GM18502 (cell line): Measurements from ENCODE around the gene PRSS57.
"Not testable (repeated sequence)": the region's sequence is repeated elsewhere in the genome, so short reads cannot be mapped to it uniquely, and the experiment has no call there.

Experiments used
- ATAC-seq: cut with Tn5 transposase; IDR thresholded peaks from one replicate; pipeline ENCODE4 v1.9.1; 2021; ENCODE audit warnings: mild to moderate bottlenecking; ENCODE audit not compliant: unreplicated experiment, poor library complexity

PRSS57 gene

DNA sequence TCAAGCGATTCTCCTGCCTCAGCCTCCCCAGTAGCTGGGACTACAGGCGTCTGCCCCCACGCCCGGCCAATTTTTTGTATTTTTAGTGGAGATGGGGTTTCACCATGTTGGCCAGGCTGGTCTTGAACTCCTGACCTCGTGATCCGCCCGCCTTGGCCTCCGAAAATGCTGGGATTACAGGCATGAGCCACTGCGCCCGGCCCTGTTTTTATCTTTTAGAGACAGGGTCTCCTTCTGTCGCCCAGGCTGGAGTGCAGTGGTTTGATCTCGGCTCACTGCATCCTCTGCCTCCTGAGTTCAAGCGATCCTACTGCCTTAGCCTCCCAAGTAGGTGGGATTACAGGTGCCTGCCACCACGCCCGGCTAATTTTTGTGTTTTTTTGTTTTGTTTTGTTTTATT, 3.3 kb upstream of the PRSS57 start:
- ATAC-seq, result not testable (repeated sequence)

DNA sequence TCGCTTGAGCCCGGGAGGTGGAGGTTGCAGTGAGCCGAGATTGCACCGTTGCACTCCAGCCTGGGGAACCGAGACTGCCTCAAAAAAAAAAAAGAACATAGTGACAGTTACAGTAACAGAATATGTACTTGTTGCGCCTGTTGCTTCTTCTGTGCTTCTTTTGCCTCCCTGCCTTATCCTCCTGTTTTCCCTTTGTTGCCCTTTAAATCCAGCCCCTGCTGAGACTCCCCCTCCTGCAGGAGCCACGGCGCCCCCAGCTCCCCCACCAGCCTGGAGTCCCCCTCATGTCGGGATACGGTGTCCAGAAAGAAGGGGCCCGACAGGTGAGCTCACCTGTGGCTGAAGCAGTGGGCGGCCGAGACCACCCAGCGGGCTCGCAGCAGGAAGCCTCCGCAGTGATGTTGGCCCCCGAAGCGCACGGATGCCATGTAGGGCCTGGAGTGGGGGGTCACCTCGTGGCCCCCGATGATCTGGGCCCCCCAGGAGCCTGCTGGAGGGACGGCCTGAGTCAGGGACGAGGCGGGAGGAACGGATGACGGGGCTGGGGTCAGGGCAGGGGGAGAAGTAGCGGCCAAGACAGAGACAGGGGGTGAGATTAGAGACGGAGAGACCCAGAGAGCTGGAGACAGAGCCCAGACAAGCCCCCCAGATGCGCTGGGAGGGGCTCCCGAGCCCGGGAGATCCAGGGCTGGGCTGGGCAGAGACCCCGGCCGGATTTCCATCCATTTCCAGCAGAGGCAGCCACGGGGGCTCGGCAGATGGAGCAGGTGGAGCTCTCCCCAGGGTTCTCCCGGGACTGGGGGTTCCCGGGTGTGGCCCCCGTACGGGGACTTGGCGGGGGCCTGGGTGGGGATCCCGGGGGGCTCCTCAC, 536 bp downstream of the PRSS57 start:
- no peak for ATAC-seq

DNA sequence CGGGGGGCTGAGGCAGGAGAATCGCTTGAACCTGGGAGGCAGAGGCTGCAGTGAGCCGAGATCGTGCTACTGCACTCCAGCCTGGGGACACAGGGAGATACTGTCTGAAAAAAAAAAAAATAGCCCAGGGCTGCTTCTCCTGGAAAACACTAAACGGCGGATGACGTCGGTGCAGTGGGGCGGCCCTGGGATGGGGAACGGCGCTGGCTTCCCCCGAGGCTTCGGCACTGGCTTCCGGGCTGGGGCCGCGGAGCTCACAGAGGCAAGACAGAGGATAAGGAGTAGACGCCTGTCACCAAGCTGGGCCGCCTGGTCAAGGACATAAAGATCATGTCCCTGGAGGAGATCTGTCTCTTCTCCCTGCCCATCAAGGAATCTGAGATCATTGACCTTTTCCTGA, 5.0 kb downstream of the PRSS57 start:
- ATAC-seq, result no peak

DNA sequence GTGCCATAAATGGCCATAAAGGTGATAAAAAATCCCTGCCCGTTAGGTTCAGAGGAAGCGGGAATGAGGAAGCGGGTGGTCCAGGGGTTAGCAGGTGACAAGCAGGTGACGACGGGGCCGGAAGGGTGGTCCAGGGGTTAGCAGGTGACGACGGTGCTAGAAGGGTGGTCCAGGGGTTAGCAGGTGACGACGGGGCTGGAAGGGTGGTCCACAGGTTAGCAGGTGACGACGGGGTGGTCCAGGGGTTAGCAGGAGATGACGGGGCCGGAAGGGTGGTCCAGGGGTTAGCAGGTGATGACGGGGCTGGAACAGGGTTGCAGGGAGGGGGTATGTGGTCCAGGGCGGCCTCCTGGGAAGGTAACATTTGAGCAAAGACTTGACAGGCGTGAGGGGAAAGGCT, 6.3 kb downstream of the PRSS57 start:
- ATAC-seq, result no peak

DNA sequence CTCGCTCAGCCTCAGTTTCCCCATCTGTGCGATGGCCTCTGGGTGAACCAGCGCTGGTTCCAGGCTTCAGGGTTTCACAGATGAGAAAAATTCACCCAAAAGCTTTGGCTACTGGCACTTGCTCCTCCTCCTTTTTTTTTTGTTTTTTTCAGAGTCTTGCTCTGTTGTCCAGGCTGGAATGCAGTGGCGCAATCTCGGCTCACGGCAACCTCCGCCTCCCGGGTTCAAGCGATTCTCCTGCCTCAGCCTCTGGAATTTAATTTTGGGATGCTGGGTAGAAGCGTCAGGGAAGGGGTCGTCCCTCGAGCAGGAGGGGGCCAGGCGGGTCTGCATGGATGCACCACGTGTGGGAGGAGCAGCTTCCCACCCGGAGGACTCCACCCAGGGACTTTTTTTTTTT, 7.0 kb downstream of the PRSS57 start:
- no peak for ATAC-seq

DNA sequence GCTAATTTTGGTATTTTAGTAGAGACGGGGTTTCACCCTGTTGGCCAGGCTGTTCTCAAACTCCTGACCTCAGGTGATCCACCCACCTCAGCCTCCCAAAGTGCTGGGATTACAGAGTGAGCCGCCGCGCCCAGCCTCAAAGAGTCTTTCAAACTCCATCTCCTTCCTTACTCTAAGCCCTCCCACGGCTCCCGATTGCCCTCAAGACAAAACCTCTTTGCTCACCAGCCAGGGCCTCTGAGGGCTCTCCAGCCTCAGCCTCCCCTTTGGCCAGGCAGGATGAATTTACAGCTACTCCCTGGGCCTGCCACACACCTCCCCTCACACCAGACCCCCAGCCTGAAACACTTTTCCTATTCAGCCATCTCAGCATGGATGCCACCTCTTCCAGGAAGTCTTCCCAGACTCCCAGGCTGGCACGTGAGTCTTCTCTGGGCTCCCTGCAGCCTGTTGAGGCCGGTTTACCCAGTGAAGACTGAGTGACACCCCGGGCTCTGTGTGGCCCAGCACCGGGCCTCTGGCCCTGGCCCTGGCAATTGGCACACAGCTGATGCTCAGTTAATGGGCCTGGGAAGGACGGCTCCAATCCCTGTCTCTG, 7.6 kb downstream of the PRSS57 start:
- ATAC-seq, result no peak

DNA sequence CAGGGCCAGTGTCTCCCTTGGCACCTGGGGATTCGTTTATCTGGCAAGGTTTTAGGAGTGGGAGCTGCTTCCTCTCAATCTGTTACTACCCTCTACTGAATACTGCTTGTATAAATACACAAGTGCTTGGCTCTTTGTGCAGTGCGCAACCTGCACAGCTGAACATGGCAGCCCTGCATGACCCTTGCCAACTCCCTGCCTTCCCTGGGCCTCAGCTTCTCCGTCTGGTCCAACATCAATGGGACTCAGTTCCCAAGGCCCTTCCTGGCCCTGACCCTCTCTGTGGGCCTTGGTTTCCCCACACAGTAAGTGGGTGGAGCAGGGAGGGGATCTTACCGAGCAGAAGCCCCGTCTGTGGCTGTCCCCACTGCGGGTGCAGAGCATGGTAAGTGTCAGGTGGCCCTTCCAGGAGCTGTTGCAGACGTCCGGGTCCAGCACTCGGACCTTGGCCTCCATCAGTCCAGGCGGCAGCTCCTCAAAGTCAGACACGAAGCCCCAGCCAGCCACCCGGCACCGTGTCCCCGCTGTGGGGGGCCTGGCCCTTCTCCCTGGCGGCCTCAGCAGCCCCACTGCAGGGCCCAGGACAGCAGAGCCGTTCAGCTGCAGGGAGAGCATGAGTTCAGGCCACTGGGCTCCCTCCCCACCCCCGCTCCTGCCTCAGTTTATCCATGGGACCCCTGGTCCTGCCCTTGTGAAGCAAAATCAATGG, 8.5 kb downstream of the PRSS57 start:
- ATAC-seq, result no peak

DNA sequence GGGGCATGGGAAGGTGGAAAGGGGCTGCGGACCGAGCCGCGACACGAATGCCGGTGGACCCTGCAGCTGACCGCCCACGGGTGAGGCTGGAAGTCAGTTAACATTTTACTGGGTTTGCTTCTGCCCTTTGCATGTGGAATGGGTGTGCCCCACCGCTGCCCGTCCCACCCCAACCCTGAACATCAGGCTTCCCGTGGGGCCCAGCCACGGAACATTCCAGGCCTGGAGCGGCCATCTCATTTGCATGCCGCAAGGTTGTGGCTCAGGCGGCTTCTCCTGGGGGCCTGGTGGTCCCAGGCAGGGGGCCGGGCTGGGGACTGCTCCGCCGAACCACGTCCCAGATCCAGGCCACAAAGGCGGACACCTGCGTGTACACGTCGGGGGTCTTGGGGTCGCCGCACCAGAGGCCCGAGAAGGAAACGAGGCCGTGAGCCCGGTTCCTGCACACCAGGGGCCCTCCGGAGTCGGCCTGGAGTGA, 9.8 kb downstream of the PRSS57 start:
- ATAC-seq, result no peak

DNA sequence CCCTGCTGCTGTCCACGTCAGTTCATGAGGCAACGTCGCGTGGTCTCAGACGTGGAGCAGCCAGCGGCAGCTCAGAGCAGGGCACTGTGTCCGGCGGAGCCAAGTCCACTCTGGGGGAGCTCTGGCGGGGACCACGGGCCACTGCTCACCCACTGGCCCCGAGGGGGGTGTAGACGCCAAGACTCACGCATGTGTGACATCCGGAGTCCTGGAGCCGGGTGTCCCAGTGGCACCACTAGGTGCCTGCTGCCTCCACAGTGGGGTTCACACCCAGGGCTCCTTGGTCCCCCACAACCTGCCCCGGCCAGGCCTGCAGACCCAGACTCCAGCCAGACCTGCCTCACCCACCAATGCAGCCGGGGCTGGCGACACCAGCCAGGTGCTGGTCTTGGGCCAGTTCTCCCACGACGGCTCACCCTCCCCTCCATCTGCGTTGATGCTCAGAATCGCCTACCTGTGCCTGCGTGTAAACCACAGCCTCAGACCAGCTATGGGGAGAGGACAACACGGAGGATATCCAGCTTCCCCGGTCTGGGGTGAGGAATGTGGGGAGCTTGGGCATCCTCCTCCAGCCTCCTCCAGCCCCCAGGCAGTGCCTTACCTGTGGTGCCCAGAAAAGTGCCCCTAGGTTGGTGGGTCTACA, 12.5 kb downstream of the PRSS57 start:
- no peak for ATAC-seq

DNA sequence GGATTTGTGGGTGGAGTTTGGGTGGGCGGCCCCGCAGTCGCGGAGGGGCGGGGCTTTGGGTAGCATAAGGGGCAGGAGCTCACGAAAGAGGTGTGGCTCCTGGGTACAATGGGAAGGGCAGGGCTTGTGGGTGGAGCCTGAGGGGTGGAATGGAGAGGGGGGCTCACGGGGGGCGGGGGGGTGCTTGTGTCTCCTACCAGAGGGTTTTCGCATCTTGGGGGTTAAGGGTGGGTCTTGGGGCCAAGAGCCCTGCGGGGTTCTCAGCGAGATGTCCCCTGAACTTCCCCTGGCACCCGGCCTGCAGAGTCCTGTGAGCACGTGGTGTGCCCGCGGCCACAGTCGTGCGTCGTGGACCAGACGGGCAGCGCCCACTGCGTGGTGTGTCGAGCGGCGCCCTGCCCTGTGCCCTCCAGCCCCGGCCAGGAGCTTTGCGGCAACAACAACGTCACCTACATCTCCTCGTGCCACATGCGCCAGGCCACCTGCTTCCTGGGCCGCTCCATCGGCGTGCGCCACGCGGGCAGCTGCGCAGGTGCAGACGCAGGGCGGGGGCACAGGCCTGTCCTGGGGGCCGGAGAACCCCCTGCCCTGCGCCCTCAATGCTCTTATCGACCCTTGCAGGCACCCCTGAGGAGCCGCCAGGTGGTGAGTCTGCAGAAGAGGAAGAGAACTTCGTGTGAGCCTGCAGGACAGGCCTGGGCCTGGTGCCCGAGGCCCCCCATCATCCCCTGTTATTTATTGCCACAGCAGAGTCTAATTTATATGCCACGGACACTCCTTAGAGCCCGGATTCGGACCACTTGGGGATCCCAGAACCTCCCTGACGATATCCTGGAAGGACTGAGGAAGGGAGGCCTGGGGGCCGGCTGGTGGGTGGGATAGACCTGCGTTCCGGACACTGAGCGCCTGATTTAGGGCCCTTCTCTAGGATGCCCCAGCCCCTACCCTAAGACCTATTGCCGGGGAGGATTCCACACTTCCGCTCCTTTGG, 13.9 kb downstream of the PRSS57 start:
- no peak for ATAC-seq

DNA sequence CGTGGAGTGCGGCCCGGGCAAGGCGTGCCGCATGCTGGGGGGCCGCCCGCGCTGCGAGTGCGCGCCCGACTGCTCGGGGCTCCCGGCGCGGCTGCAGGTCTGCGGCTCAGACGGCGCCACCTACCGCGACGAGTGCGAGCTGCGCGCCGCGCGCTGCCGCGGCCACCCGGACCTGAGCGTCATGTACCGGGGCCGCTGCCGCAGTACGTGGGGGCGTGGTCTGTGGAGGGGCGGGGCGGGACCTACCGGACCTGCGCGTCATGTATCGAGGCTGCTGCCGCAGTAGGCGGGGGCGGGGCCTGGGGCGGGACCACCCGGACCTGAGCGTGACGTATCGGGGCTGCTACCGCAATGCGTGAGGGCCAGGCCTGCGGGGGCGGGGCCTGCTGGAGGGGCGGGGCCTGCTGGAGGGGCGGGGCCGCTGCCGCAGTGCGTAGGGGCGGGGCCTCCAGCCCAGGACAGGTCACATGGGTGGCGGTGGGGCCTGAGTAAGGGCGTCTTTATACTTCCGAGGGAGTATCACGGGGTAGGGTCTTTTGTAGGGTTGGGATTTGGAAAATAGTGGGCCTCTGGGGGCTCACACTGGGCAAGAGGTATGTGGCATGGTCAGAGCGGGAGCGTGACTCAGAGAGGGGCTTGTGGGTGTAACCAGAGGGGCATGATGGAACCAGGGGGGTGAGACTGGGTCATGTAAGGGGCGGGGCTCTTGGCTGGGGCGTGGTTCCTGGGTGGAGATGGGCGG, 14.8 kb downstream of the PRSS57 start:
- peak; percentile 76 for ATAC-seq

DNA sequence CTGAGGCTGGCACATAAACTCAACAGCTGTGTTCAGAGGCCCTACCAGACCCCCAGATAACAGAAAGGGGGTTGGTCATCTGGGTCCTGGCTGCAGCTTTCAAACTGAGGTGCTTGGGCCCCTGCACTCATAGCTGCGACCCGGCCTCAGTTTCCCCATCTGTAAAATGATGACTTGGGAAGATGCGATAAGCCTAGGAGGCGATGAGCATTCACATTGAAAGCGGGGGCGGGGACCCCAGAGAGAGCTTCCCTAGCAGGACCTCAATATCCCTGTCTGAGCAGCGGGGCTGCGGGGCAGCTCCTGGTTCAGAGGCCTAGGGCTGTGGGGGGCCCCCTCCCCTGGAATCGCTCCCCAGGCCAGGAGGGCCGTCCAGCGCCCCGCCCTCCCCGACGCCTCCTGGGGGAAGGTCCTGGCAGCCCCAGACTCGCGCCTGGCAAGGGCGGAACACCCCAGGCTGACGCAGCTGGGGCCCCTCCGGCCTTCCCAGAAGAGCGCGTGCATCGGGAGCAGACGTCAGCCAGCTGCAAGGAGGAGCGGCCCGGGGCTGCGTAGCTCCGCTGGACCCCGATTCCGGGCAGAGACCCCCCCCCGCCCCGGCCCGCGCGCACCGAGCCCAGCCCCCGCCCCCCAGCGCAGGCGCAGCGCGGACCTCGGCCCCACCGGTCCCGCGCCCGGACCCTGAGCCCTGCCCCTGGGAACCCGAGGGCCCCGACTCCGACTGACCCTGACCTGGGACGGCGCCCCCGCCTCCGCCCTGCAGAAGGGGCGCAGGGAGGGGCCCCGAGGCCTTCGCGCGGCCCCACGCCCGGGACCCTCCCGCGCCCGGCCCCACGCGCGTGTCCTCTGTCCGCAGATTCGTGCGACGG, 15.6 kb downstream of the PRSS57 start:
- peak; percentile 14 for ATAC-seq

DNA sequence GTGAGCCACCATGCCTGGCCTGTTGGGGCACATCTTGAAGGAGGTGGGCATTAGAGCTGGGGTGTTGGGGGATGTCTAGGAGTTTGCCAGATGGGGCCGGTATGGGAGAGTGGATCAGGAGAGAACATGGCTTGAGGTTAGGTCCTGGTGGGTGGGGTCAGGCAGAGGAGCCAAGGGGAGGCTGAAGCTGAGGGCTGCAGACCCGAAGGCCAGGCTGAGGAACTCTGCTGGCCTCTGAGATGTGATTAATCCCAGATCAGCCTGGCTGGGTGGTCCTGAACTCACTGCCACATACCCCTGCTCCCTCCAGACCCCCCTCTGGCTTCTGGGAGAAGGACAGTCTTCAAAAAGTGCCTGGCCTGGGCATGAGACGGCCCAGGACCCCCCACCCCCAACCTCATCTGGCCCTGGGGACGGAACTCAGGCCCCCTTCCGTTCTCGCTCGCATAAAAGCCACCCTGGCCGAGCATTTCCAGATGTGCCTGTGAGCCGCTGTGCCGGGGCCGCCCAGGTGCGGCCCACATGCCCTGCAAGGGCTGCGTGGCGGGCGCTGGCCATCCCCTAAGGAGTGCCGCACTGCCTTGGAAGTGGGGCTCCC, 16.4 kb downstream of the PRSS57 start:
- ATAC-seq, result no peak

DNA sequence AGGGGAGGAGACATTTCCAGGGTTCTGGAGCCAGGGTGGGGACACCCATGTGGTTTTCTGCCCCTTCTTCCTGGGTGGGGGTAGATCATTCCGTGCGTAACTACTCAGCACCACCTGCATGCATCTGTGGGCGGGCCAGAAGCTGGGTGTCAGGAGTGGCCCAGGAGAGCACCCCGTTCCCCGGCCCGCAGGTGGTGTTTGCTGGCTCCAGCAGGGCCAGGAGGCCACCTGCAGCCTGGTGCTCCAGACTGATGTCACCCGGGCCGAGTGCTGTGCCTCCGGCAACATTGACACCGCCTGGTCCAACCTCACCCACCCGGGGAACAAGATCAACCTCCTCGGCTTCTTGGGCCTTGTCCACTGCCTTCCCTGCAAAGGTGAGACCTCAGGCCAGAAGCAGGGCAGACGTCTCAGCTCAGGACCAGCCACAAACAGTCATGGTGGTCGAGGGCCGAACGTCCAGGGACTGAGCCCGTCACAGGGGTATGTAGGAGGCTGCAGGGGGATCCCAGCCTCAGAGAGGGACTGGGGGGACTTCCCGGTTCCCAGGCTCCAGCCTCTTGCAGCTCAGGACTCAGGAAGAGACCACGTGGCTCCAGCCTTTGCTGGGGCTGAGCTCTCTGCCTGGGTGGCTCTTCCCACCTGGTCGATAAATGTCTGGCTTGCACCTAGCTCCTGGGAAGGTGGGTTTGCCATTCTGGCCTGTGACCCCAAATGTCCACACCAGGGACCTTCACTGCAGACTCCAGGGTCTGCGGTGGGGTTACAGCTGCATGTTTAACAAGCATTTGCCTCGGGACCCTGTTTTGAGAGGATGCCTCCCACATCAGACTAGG, 17.4 kb downstream of the PRSS57 start:
- no peak for ATAC-seq

DNA sequence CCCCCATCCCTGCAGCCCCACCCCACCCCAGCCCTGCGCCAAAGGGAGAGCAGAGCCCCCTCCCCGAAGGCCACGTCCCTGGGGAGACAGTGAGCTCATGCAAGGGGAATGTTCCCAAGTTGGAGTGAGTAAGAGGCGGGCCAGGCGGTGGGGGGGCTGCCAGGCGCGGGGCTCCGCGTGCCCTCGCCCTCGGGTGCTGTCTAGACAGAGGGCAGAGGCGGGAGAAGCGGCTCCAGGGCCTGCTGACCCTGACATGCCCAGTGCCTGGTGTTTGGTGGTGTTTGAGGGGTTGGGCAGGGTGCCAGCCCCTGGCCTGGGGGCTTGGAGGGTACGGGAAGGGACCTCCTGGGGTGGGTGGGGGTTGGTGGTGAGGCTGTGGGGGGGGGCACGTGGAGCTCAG, 18.1 kb downstream of the PRSS57 start:
- no peak for ATAC-seq

DNA sequence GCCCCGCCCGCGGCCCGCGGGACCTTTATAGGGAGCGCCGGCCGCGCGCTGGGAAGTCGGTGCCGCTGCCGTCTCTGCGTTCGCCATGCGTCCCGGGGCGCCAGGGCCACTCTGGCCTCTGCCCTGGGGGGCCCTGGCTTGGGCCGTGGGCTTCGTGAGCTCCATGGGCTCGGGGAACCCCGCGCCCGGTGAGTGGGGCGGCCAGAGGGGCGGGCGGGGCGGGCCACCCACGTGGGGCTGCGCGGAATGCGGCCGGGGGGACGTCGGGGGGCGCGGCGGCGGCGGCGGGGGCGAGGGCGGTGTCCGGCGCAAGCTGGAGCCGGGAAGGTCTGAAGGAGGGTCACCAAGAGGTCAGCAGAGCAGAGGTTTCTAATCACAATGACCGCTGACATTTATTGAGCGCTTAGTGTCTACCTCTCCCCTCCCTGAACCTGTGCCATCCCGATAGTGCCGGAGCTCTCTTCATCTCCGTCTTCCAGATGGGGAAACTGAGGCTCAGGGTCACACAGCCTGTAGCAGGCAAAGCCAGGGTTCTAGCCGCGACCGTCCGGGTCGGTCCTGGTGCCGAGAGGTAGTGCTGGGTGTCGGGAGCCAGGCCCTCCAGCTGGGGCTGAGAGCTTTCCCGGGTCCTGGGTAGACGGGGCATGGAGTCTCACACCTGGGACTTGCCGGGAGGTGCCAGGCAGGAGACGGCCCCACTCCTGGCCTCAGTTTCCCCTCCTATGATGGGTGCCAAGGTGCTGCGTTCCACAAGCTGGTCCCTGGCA, 18.7 kb downstream of the PRSS57 start, which contains the start of gene FSTL3:
Gene FSTL3, plus strand, starts transcription at position 54 of the 767 bp plus-strand sequence. Its CDS starts 32 bp downstream, at position 86.
- ATAC-seq, result no peak
